NCI-H2107 treated with DMSO at 0.1 percent for 48 hours (cell line): ENCODE data around the gene GNB3.

Experiments
- DNase-seq: peaks from one replicate; lab custom pipeline; 2025; ENCODE audit not compliant: unreplicated experiment; lab: John Stamatoyannopoulos, UW

GNB3 gene

DNA sequence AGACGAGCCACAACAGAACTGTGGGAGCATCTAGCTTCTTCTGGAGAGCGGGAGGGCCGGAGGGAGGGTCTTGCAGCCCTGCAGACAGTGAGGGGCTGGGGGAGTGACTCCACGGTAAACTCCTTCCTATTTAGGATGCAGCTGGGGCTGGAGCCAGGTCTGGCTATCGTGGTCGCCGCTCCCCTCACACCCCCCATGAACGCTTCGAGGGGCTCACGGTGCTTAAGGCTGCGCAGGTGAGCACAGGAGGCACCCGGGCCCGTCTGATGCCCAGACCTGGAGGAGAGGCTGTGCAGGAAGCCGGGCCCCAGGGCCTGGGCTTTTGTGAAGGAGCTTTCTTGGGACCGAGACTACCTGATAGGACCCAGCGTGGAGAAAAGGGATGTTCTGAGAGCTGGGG lies 3.9 kb upstream of the GNB3 start:
- DNase-seq: no peak

DNA sequence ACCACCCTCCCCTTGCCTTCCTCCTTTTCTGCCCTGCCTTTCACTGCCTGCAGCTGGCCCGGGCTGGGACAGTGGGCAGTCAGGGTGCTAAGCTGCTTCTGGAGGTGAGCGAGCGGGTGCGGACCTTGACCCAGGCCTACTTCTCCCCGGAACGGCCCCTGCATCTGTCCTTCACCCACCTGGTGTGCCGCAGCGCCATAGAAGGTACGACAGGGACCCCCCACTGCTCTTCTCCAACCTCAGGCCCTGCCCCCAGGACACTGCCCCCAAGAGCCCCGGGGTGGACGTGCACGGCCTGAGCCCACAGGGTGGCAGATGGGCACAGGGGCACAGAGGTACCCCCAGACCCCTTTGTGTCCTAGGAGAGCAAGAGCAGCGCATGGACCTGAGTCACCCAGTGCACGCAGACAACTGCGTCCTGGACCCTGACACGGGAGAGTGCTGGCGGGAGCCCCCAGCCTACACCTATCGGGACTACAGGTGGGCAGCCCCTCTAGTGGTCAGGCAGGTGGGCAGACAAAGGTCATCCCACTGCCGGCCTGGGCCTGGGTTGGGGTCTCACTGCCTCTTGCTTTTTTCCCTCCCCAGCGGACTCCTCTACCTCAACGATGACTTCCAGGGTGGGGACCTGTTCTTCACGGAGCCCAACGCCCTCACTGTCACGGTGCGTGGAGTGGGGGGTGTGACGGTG lies 3.2 kb upstream of the GNB3 start:
- DNase-seq: no peak

DNA sequence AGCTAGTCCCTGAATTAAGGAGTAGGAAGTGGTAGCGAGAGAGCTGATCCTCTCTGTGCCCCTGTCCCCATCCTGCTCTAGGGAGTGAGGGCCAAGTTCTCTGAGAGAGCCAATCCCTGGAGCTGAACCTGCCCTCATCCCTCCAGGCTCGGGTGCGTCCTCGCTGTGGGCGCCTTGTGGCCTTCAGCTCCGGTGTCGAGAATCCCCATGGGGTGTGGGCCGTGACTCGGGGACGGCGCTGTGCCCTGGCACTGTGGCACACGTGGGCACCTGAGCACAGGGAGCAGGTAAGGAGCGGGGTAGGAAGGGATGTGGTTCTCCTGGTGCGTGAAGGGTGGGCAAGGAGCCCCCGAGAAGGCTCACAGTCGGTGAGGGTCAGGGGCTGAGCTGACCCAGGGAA lies 1.9 kb upstream of the GNB3 start:
- DNase-seq: no peak

DNA sequence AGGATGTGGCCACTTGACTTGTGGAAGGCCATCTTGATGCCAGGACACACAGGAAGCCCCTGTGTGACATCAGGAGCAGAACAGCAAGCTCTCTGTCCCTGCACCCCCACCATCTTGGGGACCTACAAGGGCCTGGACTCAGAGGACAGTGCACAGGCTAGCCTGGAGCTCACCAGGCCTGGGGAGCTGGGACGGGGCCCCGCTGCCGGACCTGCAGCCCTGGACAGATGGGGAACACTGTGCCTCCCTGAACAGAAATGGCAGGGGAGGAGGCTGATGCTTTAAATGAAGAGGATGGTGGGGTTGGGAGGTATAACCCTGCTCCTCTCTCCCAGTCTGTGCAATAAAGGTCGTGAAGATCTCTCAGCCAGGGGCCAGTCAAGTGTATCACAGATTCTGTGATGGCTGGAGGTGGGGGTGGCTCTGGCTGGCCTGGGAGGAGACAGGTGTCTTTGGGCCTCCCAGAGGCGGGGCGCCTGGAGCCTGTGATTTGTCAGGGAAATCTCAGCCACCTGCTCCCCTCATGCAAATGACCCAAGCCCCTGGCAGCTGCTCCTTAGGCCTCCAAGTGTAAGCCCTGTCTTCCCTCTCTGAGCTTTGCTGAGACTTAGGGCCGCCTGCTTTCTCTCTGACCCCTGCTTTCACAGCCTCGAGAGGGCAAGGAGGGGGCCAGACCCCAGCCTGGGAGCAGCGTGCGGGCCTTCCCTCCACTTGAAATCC lies 1.1 kb upstream of the GNB3 start:
- DNase-seq: peak; percentile 84

DNA sequence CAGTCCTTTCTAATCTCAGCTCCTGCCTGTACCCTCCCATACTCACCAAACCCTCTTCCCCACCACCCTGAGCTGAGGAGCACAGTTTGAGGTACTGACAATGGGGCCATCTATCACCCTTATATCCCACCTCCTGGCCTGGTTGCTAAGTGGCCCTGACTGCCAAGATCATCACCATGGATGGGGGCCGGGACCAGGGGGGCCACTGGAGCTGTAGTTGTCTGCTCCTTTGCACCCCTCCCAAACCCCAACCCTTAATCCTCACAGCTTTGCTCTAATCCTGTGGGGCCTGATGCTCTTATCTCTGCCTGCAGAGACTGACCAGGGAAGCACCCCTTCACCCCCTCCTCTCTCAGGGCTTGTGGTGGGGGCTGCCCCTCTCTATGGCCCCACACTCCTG lies 395 bp upstream of the GNB3 start:
- DNase-seq: no peak

DNA sequence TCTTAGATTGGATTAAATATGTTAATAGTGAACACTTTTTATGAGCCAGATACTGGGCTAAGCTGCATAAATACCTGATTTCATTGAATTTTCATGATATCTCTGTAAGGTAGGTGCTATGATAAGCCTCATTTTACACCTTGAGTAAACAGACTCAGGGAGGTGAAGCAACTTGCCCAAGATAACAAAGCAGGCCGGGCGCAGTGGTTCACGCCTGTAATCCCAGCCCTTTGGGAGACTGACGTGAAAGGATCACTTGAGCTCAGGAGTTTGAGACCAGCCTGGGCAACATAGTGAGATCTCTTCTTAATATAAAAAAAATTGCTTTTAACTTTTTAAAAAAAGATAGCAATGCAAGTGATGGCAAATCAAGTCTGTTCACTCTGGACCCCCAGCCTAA lies 1.4 kb downstream of the GNB3 start:
- no peak for DNase-seq

DNA sequence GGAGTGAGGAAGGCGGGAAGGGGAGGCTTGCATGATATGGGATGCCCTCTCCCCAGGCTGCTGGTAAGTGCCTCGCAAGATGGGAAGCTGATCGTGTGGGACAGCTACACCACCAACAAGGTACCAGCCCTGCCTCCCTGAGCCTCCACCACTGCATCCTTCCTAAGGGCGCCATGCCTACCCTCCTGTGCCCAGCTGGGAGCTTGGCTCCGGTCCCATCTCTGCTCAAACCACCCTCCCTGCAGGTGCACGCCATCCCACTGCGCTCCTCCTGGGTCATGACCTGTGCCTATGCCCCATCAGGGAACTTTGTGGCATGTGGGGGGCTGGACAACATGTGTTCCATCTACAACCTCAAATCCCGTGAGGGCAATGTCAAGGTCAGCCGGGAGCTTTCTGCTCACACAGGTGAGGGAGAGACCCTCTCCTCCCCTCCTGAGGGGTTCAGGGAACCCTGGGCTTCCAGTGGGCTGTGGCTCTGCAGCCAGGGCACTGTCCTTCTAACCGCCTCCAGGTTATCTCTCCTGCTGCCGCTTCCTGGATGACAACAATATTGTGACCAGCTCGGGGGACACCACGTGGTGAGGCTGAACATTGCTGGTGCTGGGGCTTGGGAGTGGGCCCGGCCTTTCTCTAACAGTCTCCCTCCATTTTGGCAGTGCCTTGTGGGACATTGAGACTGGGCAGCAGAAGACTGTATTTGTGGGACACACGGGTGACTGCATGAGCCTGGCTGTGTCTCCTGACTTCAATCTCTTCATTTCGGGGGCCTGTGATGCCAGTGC lies 2.6 kb downstream of the GNB3 start:
- no peak for DNase-seq

DNA sequence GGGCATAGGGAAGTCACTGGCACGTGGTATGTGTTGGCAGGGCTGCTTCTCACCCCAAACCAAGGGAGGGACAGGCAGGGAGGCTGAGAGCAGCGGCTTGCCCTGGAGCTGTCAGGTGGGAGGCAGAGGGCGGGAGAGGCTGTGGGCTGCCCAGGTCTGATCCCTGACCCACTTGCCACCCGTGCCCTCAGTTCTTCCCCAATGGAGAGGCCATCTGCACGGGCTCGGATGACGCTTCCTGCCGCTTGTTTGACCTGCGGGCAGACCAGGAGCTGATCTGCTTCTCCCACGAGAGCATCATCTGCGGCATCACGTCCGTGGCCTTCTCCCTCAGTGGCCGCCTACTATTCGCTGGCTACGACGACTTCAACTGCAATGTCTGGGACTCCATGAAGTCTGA lies 4.7 kb downstream of the GNB3 start:
- DNase-seq: no peak

DNA sequence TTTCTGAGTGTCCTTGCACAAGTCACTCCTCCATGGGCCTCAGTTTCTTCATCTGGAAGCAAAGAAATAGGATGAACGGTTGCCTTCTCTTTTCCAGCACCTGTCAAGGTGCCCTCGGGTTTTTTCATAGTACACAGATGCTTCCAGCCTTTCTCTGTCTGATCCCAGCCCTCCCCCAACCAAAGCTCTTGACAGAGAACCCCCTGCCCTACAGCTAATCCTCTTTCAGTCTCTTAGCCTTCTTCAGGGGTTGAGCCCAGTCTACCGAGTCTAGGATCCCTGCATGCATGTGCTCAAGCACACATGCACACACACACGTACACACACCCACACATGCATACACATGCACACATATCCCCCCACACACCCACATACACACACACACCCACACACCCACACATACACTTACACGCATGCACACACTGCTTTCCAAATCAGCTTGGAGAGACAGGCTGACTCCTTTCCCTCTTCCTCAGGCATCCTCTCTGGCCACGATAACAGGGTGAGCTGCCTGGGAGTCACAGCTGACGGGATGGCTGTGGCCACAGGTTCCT lies 5.7 kb downstream of the GNB3 start:
- DNase-seq: no peak

DNA sequence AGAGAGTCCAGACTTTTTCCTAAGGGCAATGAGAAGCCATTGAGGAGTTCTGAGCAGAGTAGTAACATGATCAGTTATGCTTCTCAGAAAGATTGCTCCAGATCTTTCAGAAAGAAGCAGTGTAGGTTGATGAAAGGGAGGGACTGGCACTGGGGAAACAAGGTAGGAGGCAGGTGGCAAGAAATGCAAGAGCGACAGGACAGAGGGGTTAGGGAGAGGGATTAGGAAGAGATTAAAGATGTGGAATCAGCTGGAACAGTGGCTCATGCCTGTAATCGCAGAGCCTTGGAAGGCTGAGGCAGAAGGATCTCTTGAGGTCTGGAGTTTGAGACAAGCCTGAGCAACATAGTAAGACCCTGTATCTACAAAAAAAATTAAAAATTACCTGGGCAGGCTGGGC lies 7.0 kb downstream of the GNB3 start:
- DNase-seq: no peak

- DNase-seq: no peak
These were observed 8.7 kb downstream of the GNB3 start for GRCh38 chr12:6849427-6849826.

DNA sequence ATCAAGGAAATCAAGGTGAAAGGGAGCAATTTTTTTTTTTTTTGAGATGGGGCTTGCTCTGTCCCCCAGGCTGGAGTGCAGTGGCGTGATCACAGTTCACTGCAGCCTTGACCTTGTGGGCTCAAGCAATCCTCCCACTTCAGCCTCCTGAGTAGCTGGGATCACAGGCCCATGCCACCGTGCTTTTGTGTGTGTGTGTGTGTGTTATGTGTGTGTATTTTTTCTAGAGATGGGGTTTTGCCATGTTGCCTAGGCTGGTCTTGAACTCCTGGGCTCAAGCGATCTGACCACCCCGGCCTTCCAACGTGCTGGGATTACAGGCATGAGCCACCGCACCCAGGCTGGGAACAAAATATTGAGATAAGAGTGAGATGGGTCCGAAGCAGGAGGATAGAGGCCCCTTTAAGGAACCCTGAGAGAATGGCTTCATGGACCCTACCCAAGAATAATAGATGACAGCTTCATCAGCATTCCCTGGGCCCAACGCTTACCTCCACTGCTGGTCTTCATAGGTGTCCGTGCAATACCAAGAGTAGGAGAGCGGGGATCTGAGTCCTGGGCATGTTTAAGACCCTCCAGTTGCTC lies 9.3 kb downstream of the GNB3 start:
- no peak for DNase-seq

- no peak for DNase-seq
These were observed 10.0 kb downstream of the GNB3 start for GRCh38 chr12:6850796-6851152.

- peak; percentile 99 for DNase-seq
These were observed 10.6 kb downstream of the GNB3 start, which contains the start of gene CDCA3 for GRCh38 chr12:6851153-6851920. Gene CDCA3, minus strand, starts transcription at chr12:6851286. Its CDS starts 334 bp downstream, at chr12:6850952.

- peak; percentile 99 for DNase-seq
These were observed 11.4 kb downstream of the GNB3 start, which contains the start of gene USP5 for GRCh38 chr12:6851921-6852650. Gene USP5, plus strand, starts transcription at chr12:6852150. Its CDS starts 30 bp downstream, at chr12:6852180.

- DNase-seq: no peak
These were observed 12.1 kb downstream of the GNB3 start for GRCh38 chr12:6852651-6853354.

GRCh38 chr12:6853626-6854025 lies 12.9 kb downstream of the GNB3 start:
- no peak for DNase-seq

- DNase-seq: no peak
These were observed 13.3 kb downstream of the GNB3 start for GRCh38 chr12:6854036-6854435.

GRCh38 chr12:6855322-6855721 lies 14.6 kb downstream of the GNB3 start:
- DNase-seq: no peak
